ENCODE measurements around the gene KIFC1.

The KIFC1 gene

DNA sequence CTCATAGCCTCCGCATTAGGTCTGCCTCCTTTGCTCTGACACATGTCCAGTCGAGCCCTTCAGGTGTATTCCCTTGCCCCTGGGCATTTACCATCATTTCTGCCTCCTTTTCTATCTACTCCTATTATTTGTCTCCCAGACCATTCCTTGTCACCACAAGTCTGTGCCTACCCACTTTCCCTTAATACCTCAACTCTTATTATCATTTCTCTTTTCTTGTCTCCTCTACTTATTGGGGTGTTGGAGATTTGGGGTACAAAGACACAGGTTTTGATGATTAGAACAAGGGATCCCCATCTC is 29.7 kb downstream of the KIFC1 start:
- CTCF ChIA-PET: no interaction called here
- 100% methylated on average over 2 of the region's 2 CpGs for WGBS (ENCODE audit: insufficient coverage)
- no peak for DNase-seq
- H3K4me1 ChIP-seq (ENCODE audit: control extremely low read depth in 1 of 4, control insufficient read depth in 4 of 4, insufficient read depth in 4 of 4, low read length in 3 of 4): peaks cover 14 to 55% (median 49%) of the 10 kb centered on the region in 4 experiments
- POLR2A ChIA-PET: no interaction called here
- H3K4me3 ChIP-seq (ENCODE audit: control insufficient read depth in 1 of 7, extremely low read depth in 1 of 7, insufficient read depth in 4 of 7, low read depth in 2 of 7, low read length in 6 of 7): no peak overlapping the region
- peaks cover 0 to 5% (median 1%) of the 10 kb centered on the region in 4 experiments for H3K36me3 ChIP-seq (ENCODE audit: control insufficient read depth in 4 of 4, insufficient read depth in 4 of 4, low read length in 3 of 4)
- no peaks in the 10 kb centered on the region for H3K9me3 ChIP-seq (ENCODE audit: control extremely low read depth in 1 of 5, control insufficient read depth in 4 of 5, insufficient read depth in 2 of 5, low read depth in 1 of 5, low read length in 4 of 5)
- no peak overlapping the region for H3K27ac ChIP-seq (ENCODE audit: insufficient read depth in 1 of 2, low read depth in 1 of 2, low read length in 2 of 2, poor library complexity in 1 of 2, severe bottlenecking in 2 of 2)
- H3K27me3 ChIP-seq (replicated peaks in 2 of 5; ENCODE audit: control insufficient read depth in 4 of 5, insufficient read depth in 5 of 5, low read length in 4 of 5): no peaks in the 10 kb centered on the region

- no peaks in the 10 kb centered on the region for H3K27me3 ChIP-seq (replicated peaks in 2 of 5; ENCODE audit: control insufficient read depth in 4 of 5, insufficient read depth in 5 of 5, low read length in 4 of 5)
- no peaks in the 10 kb centered on the region for H3K36me3 ChIP-seq (ENCODE audit: control insufficient read depth in 4 of 4, insufficient read depth in 4 of 4, low read length in 3 of 4)
- ChIA-PET POLR2A (no interaction called here), CTCF (interaction anchor here (1.1 kb wide), 1 partner anchor 147 kb away, joined by 3 read pairs; the partner anchor contains the start of gene B3GALT4)
- no peaks in the 10 kb centered on the region for H3K9me3 ChIP-seq (ENCODE audit: control extremely low read depth in 1 of 5, control insufficient read depth in 4 of 5, insufficient read depth in 2 of 5, low read depth in 1 of 5, low read length in 4 of 5)
- no peak overlapping the region for H3K4me3 ChIP-seq (ENCODE audit: control insufficient read depth in 1 of 7, extremely low read depth in 1 of 7, insufficient read depth in 4 of 7, low read depth in 2 of 7, low read length in 6 of 7)
- H3K4me1 ChIP-seq (ENCODE audit: control extremely low read depth in 1 of 4, control insufficient read depth in 4 of 4, insufficient read depth in 4 of 4, low read length in 3 of 4): peaks cover 4 to 56% (median 47%) of the 10 kb centered on the region in 4 experiments
- peak overlapping the region in 1 of 2 experiments; percentile 12 for H3K27ac ChIP-seq (ENCODE audit: insufficient read depth in 1 of 2, low read depth in 1 of 2, low read length in 2 of 2, poor library complexity in 1 of 2, severe bottlenecking in 2 of 2)
- no peak for DNase-seq
- WGBS (ENCODE audit: insufficient coverage): 100% methylated on average over 1 of the region's 2 CpGs
Observed at GRCh38 chr6:33423777-33424176, 32.2 kb downstream of the KIFC1 start.

- ChIA-PET CTCF (interaction anchor here (0.6 to 2.0 kb wide), 11 partner anchors 8 to 148 kb away, joined by 3 to 9 read pairs (median 4); partner anchors contain the start of gene B3GALT4), POLR2A (interaction anchor here (0.8 to 1.2 kb wide), 3 partner anchors 14 to 153 kb away, joined by 3 read pairs; partner anchors contain the start of genes RPS18 and VPS52)
- no peaks in the 10 kb centered on the region for H3K9me3 ChIP-seq (ENCODE audit: control extremely low read depth in 1 of 5, control insufficient read depth in 4 of 5, insufficient read depth in 2 of 5, low read depth in 1 of 5, low read length in 4 of 5)
- peak overlapping the region; percentile 72 to 88 for H3K27ac ChIP-seq (ENCODE audit: insufficient read depth in 1 of 2, low read depth in 1 of 2, low read length in 2 of 2, poor library complexity in 1 of 2, severe bottlenecking in 2 of 2)
- H3K36me3 ChIP-seq (ENCODE audit: control insufficient read depth in 4 of 4, insufficient read depth in 4 of 4, low read length in 3 of 4): no peaks in the 10 kb centered on the region
- H3K4me3 ChIP-seq (ENCODE audit: control insufficient read depth in 1 of 7, extremely low read depth in 1 of 7, insufficient read depth in 4 of 7, low read depth in 2 of 7, low read length in 6 of 7): peak overlapping the region; percentile 39 to 83 (median 79)
- H3K4me1 ChIP-seq (ENCODE audit: control extremely low read depth in 1 of 4, control insufficient read depth in 4 of 4, insufficient read depth in 4 of 4, low read length in 3 of 4): peaks cover 6 to 58% (median 47%) of the 10 kb centered on the region in 4 experiments
- peak in 1 of 3 donors; percentile 29 for DNase-seq
- H3K27me3 ChIP-seq (replicated peaks in 2 of 5; ENCODE audit: control insufficient read depth in 4 of 5, insufficient read depth in 5 of 5, low read length in 4 of 5): no peaks in the 10 kb centered on the region
- 24% methylated on average over 11 of the region's 12 CpGs for WGBS (ENCODE audit: insufficient coverage)
Observed at GRCh38 chr6:33424855-33425667, 33.4 kb downstream of the KIFC1 start.

GRCh38 chr6:33425668-33426577 is 34.3 kb downstream of the KIFC1 start:
- under 1% methylated on average over 21 of the region's 43 CpGs for WGBS (ENCODE audit: insufficient coverage)
- ChIA-PET CTCF (interaction anchor here (0.6 to 2.0 kb wide), 14 partner anchors 9 to 149 kb away, joined by 3 to 9 read pairs (median 4); partner anchors contain the start of genes B3GALT4 and RGL2), POLR2A (interaction anchor here (1.0 to 1.2 kb wide), 2 partner anchors 14 to 154 kb away, joined by 3 read pairs; partner anchors contain the start of genes RPS18 and VPS52)
- H3K4me3 ChIP-seq (ENCODE audit: control insufficient read depth in 1 of 7, extremely low read depth in 1 of 7, insufficient read depth in 4 of 7, low read depth in 2 of 7, low read length in 6 of 7): peak overlapping the region; percentile 39 to 83 (median 79)
- no peaks in the 10 kb centered on the region for H3K27me3 ChIP-seq (replicated peaks in 2 of 5; ENCODE audit: control insufficient read depth in 4 of 5, insufficient read depth in 5 of 5, low read length in 4 of 5)
- peak; percentile 80 to 91 (median 86) for DNase-seq
- no peaks in the 10 kb centered on the region for H3K36me3 ChIP-seq (ENCODE audit: control insufficient read depth in 4 of 4, insufficient read depth in 4 of 4, low read length in 3 of 4)
- H3K9me3 ChIP-seq (ENCODE audit: control extremely low read depth in 1 of 5, control insufficient read depth in 4 of 5, insufficient read depth in 2 of 5, low read depth in 1 of 5, low read length in 4 of 5): no peaks in the 10 kb centered on the region
- peaks cover 12 to 62% (median 54%) of the 10 kb centered on the region in 4 experiments for H3K4me1 ChIP-seq (ENCODE audit: control extremely low read depth in 1 of 4, control insufficient read depth in 4 of 4, insufficient read depth in 4 of 4, low read length in 3 of 4)
- peak overlapping the region; percentile 72 to 88 for H3K27ac ChIP-seq (ENCODE audit: insufficient read depth in 1 of 2, low read depth in 1 of 2, low read length in 2 of 2, poor library complexity in 1 of 2, severe bottlenecking in 2 of 2)

- POLR2A ChIA-PET: no interaction called here
- Histone ChIP-seq H3K4me3 (ENCODE audit: control insufficient read depth in 1 of 7, extremely low read depth in 1 of 7, insufficient read depth in 4 of 7, low read depth in 2 of 7, low read length in 6 of 7) (peak overlapping the region; percentile 48 to 83 (median 75)), H3K27ac (ENCODE audit: insufficient read depth in 1 of 2, low read depth in 1 of 2, low read length in 2 of 2, poor library complexity in 1 of 2, severe bottlenecking in 2 of 2) (peak overlapping the region in 1 of 2 experiments; percentile 88)
Observed at GRCh38 chr6:33426590-33427511, 35.2 kb downstream of the KIFC1 start.

DNA sequence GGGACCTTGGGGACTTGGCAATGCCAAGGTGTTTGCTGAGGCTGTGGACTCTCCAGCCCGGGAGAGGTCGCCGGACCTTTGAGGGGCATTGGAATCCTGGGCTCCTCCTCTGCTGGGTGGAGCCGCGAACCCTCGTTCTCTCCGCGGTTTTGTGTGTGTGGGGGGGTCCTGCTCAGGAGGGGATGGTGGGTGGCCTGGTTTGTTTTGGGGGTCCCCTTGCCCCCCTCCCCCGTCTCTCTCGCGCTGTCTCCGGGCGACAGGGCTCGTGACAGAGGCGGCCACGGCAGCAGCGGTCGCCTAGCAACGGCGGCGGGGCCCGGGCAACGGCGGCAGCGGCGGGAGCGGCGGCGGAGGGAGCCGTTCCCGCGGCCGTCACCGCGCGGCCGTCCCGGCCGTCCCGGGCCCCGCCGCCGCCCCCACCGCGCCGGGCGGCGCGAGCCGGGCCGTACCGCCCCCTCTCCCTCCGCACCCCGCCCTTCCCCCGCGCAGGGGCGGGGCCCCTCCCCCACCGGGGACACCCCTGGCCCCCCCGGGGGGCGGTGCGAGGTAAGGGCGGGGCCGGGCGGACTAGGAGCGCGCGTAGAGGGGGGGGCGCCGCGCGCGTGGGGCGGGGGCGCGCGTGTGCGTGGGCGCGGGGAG is 36.1 kb downstream of the KIFC1 start:
- CTCF ChIA-PET: no interaction called here
- peak overlapping the region; percentile 48 to 83 (median 72) for H3K4me3 ChIP-seq (ENCODE audit: control insufficient read depth in 1 of 7, extremely low read depth in 1 of 7, insufficient read depth in 4 of 7, low read depth in 2 of 7, low read length in 6 of 7)
- H3K27ac ChIP-seq (ENCODE audit: insufficient read depth in 1 of 2, low read depth in 1 of 2, low read length in 2 of 2, poor library complexity in 1 of 2, severe bottlenecking in 2 of 2): peak overlapping the region in 1 of 2 experiments; percentile 80
- DNase-seq: peak in 2 of 3 donors; percentile 51 to 61
- H3K9me3 ChIP-seq (ENCODE audit: control extremely low read depth in 1 of 5, control insufficient read depth in 4 of 5, insufficient read depth in 2 of 5, low read depth in 1 of 5, low read length in 4 of 5): no peaks in the 10 kb centered on the region
- peaks cover 13 to 79% (median 72%) of the 10 kb centered on the region in 4 experiments for H3K4me1 ChIP-seq (ENCODE audit: control extremely low read depth in 1 of 4, control insufficient read depth in 4 of 4, insufficient read depth in 4 of 4, low read length in 3 of 4)
- WGBS (ENCODE audit: insufficient coverage): 0% methylated on average over 17 of the region's 79 CpGs
- H3K27me3 ChIP-seq (replicated peaks in 2 of 5; ENCODE audit: control insufficient read depth in 4 of 5, insufficient read depth in 5 of 5, low read length in 4 of 5): no peaks in the 10 kb centered on the region
- POLR2A ChIA-PET: no interaction called here
- H3K36me3 ChIP-seq (ENCODE audit: control insufficient read depth in 4 of 4, insufficient read depth in 4 of 4, low read length in 3 of 4): no peaks in the 10 kb centered on the region

More at GRCh38 chr6:33426590-33427511, 35.2 kb downstream of the KIFC1 start:
- Histone ChIP-seq H3K9me3 (ENCODE audit: control extremely low read depth in 1 of 5, control insufficient read depth in 4 of 5, insufficient read depth in 2 of 5, low read depth in 1 of 5, low read length in 4 of 5) (no peaks in the 10 kb centered on the region), H3K27me3 (replicated peaks in 2 of 5; ENCODE audit: control insufficient read depth in 4 of 5, insufficient read depth in 5 of 5, low read length in 4 of 5) (no peaks in the 10 kb centered on the region), H3K36me3 (ENCODE audit: control insufficient read depth in 4 of 4, insufficient read depth in 4 of 4, low read length in 3 of 4) (no peaks in the 10 kb centered on the region), H3K4me1 (ENCODE audit: control extremely low read depth in 1 of 4, control insufficient read depth in 4 of 4, insufficient read depth in 4 of 4, low read length in 3 of 4) (peaks cover 12 to 71% (median 64%) of the 10 kb centered on the region in 4 experiments)
- 0% methylated on average over 3 of the region's 12 CpGs for WGBS (ENCODE audit: insufficient coverage)
- DNase-seq: peak in 1 of 3 donors; percentile 56
- CTCF ChIA-PET: interaction anchor here (0.9 to 2.0 kb wide), 6 partner anchors 8 to 144 kb away, joined by 3 to 9 read pairs (median 4); partner anchors contain the start of gene RGL2

All from common myeloid progenitor, CD34-positive (primary cell).